HG03060 (cell line): ENCODE data around the gene PIGW.
"Not testable (repeated sequence)": the region's sequence is repeated elsewhere in the genome, so short reads cannot be mapped to it uniquely, and the experiment has no call there.

Experiments
- ATAC-seq: cut with Tn5 transposase; IDR thresholded peaks from one replicate; pipeline ENCODE4 v1.9.1; 2021; ENCODE audit warnings: low read depth, moderate number of reproducible peaks; ENCODE audit not compliant: unreplicated experiment

Gene PIGW

GRCh38 chr17:36506831-36507230 lies 28.0 kb upstream of the PIGW start:
- ATAC-seq = no peak

GRCh38 chr17:36507266-36507665 lies 27.5 kb upstream of the PIGW start:
- ATAC-seq = no peak

- ATAC-seq = not testable (repeated sequence)
These were observed 26.3 kb upstream of the PIGW start for GRCh38 chr17:36508439-36508838.

- ATAC-seq = no peak
These were observed 25.4 kb upstream of the PIGW start for GRCh38 chr17:36509272-36509985.

GRCh38 chr17:36510636-36511035 lies 24.2 kb upstream of the PIGW start:
- no peak for ATAC-seq

GRCh38 chr17:36511216-36511615 lies 23.6 kb upstream of the PIGW start:
- ATAC-seq = no peak

- ATAC-seq = no peak
These were observed 22.1 kb upstream of the PIGW start for GRCh38 chr17:36512641-36513040.

GRCh38 chr17:36514856-36515255 lies 19.9 kb upstream of the PIGW start:
- ATAC-seq = no peak

GRCh38 chr17:36515837-36516236 lies 18.9 kb upstream of the PIGW start:
- ATAC-seq = no peak

GRCh38 chr17:36523113-36523512 lies 11.7 kb upstream of the PIGW start:
- no peak for ATAC-seq

GRCh38 chr17:36524428-36524876 lies 10.3 kb upstream of the PIGW start:
- no peak for ATAC-seq

- no peak for ATAC-seq
These were observed 9.7 kb upstream of the PIGW start for GRCh38 chr17:36525113-36525512.

GRCh38 chr17:36525888-36526287 lies 8.9 kb upstream of the PIGW start:
- no peak for ATAC-seq

GRCh38 chr17:36527621-36528250 lies 7.1 kb upstream of the PIGW start:
- ATAC-seq = no peak

- no peak for ATAC-seq
These were observed 5.7 kb upstream of the PIGW start for GRCh38 chr17:36529121-36529520.

- no peak for ATAC-seq
These were observed 2.3 kb upstream of the PIGW start for GRCh38 chr17:36532435-36532975.

GRCh38 chr17:36533935-36534839 lies 600 bp upstream of the PIGW start:
- ATAC-seq = no peak

- no peak for ATAC-seq
These were observed 888 bp downstream of the PIGW start for GRCh38 chr17:36535669-36536081.

- no peak for ATAC-seq
These were observed 5.9 kb downstream of the PIGW start for GRCh38 chr17:36540696-36541095.

GRCh38 chr17:36542755-36543154 lies 8.0 kb downstream of the PIGW start:
- ATAC-seq = no peak

- no peak for ATAC-seq
These were observed 9.2 kb downstream of the PIGW start for GRCh38 chr17:36544044-36544306.
